ENCODE results near the gene NTM.
A peak's percentile ranks its signal among the peaks of the same experiment; 100 is the strongest.

The NTM gene

GRCh38 chr11:131549770-131550169, 179.4 kb downstream of the NTM start:
- DNase-seq (ENCODE audit: low read depth) = no peak

GRCh38 chr11:131560287-131560686, 189.9 kb downstream of the NTM start:
- no peak for DNase-seq (ENCODE audit: low read depth)

GRCh38 chr11:131561501-131561900, 191.1 kb downstream of the NTM start:
- no peak for DNase-seq (ENCODE audit: low read depth)

GRCh38 chr11:131561972-131562371, 191.6 kb downstream of the NTM start:
- DNase-seq (ENCODE audit: low read depth) = no peak

- DNase-seq (ENCODE audit: low read depth) = no peak
These were observed 197.9 kb downstream of the NTM start for GRCh38 chr11:131568318-131568717.

GRCh38 chr11:131571571-131571970, 201.2 kb downstream of the NTM start:
- no peak for DNase-seq (ENCODE audit: low read depth)

- no peak for DNase-seq (ENCODE audit: low read depth)
These were observed 202.0 kb downstream of the NTM start for GRCh38 chr11:131572423-131572822.

GRCh38 chr11:131579932-131580387, 209.5 kb downstream of the NTM start:
- DNase-seq (ENCODE audit: low read depth) = peak; percentile 32

GRCh38 chr11:131580476-131580875, 210.1 kb downstream of the NTM start:
- peak; percentile 18 for DNase-seq (ENCODE audit: low read depth)

- DNase-seq (ENCODE audit: low read depth) = no peak
These were observed 210.6 kb downstream of the NTM start for GRCh38 chr11:131581046-131581445.

- no peak for DNase-seq (ENCODE audit: low read depth)
These were observed 211.7 kb downstream of the NTM start for GRCh38 chr11:131582021-131582525.

- no peak for DNase-seq (ENCODE audit: low read depth)
These were observed 213.0 kb downstream of the NTM start for GRCh38 chr11:131583421-131583820.

- DNase-seq (ENCODE audit: low read depth) = no peak
These were observed 213.5 kb downstream of the NTM start for GRCh38 chr11:131583938-131584337.

GRCh38 chr11:131584785-131585592, 214.6 kb downstream of the NTM start:
- no peak for DNase-seq (ENCODE audit: low read depth)

- no peak for DNase-seq (ENCODE audit: low read depth)
These were observed 217.6 kb downstream of the NTM start for GRCh38 chr11:131588057-131588456.

GRCh38 chr11:131591051-131591461, 220.6 kb downstream of the NTM start:
- DNase-seq (ENCODE audit: low read depth) = no peak

- DNase-seq (ENCODE audit: low read depth) = no peak
These were observed 221.7 kb downstream of the NTM start for GRCh38 chr11:131592152-131592551.

GRCh38 chr11:131592734-131593133, 222.3 kb downstream of the NTM start:
- no peak for DNase-seq (ENCODE audit: low read depth)

- no peak for DNase-seq (ENCODE audit: low read depth)
These were observed 222.9 kb downstream of the NTM start for GRCh38 chr11:131593301-131593700.

- DNase-seq (ENCODE audit: low read depth) = no peak
These were observed 225.4 kb downstream of the NTM start for GRCh38 chr11:131595797-131596196.

GRCh38 chr11:131597890-131598289, 227.5 kb downstream of the NTM start:
- no peak for DNase-seq (ENCODE audit: low read depth)

- no peak for DNase-seq (ENCODE audit: low read depth)
These were observed 227.9 kb downstream of the NTM start for GRCh38 chr11:131598305-131598704.

- no peak for DNase-seq (ENCODE audit: low read depth)
These were observed 228.9 kb downstream of the NTM start for GRCh38 chr11:131599285-131599684.

- DNase-seq (ENCODE audit: low read depth) = no peak
These were observed 230.2 kb downstream of the NTM start for GRCh38 chr11:131600628-131601027.

All from non-pigmented ciliary epithelial cell (primary cell).